Fibroblast of skin of scalp (primary cell): ENCODE data around the gene DBP. TPM values are rescaled to one million over a fixed set of nuclear protein-coding genes. Genes with fewer than 3 reads are reported as not detected.
"Not testable (repeated sequence)": the region's sequence is repeated elsewhere in the genome, so short reads cannot be mapped to it uniquely, and the experiment has no call there.

Source experiments
- DNase-seq: peaks from one replicate; pipeline ENCODE4 v3.0.0-alpha.2; 2013
- polyA plus RNA-seq, 2 experiments: library from polyadenylated mRNA; unstranded; fragments of 120-200 nt; gene quantifications; one replicate each; pipeline ENCODE4 v1.2.1, GENCODE V29; 2013; ENCODE audit not compliant: insufficient read length in 2 of 2

The DBP gene
- polyA plus RNA-seq (2013, experiment 1 of 2; ENCODE audit: insufficient read length) = 2.5 TPM
- polyA plus RNA-seq (2013, experiment 2 of 2; ENCODE audit: insufficient read length) = 2.1 TPM

- DNase-seq = no peak
Measured at GRCh38 chr19:48636859-48637448, at the start of gene DBP. Gene DBP (minus strand): TSS chr19:48637379. CDS start chr19:48636994, 385 bp downstream.

GRCh38 chr19:48686637-48687036, 49.5 kb upstream of the DBP start:
- not testable (repeated sequence) for DNase-seq

- no peak for DNase-seq
Measured at GRCh38 chr19:48686088-48686487, 48.9 kb upstream of the DBP start.

- no peak for DNase-seq
Measured at GRCh38 chr19:48685583-48685982, 48.4 kb upstream of the DBP start.

- peak; percentile 55 for DNase-seq
Measured at GRCh38 chr19:48683349-48683748, 46.2 kb upstream of the DBP start.

GRCh38 chr19:48681127-48681470, 43.9 kb upstream of the DBP start:
- DNase-seq = peak; percentile 27

GRCh38 chr19:48680436-48681126, 43.4 kb upstream of the DBP start:
- DNase-seq = no peak

GRCh38 chr19:48680006-48680405, 42.8 kb upstream of the DBP start:
- DNase-seq = not testable (repeated sequence)

- DNase-seq = no peak
Measured at GRCh38 chr19:48678201-48678600, 41.0 kb upstream of the DBP start.

- no peak for DNase-seq
Measured at GRCh38 chr19:48676887-48677286, 39.7 kb upstream of the DBP start.

- no peak for DNase-seq
Measured at GRCh38 chr19:48676487-48676886, 39.3 kb upstream of the DBP start.

- DNase-seq = peak; percentile 83
Measured at GRCh38 chr19:48674921-48675824, 38.0 kb upstream of the DBP start.

- no peak for DNase-seq
Measured at GRCh38 chr19:48674216-48674809, 37.1 kb upstream of the DBP start.

GRCh38 chr19:48673436-48674100, 36.4 kb upstream of the DBP start:
- DNase-seq = no peak

GRCh38 chr19:48672994-48673393, 35.8 kb upstream of the DBP start, which contains the start of gene NTN5:
Gene NTN5 (minus strand): TSS chr19:48673017. CDS start chr19:48670986, 2,031 bp downstream.
- no peak for DNase-seq

GRCh38 chr19:48671446-48671995, 34.3 kb upstream of the DBP start:
- DNase-seq = no peak

GRCh38 chr19:48670699-48671445, 33.7 kb upstream of the DBP start:
- DNase-seq = no peak

- no peak for DNase-seq
Measured at GRCh38 chr19:48669903-48670668, 32.9 kb upstream of the DBP start.

- DNase-seq = no peak
Measured at GRCh38 chr19:48668761-48669160, 31.6 kb upstream of the DBP start.

GRCh38 chr19:48668332-48668731, 31.2 kb upstream of the DBP start:
- DNase-seq = no peak
